ENCODE measurements around the gene LIPM. TPM values are rescaled to one million over a fixed set of nuclear protein-coding genes. Genes with fewer than 3 reads are reported as not detected.
A peak's percentile ranks its signal among the peaks of the same experiment; 100 is the strongest.
"Not testable (repeated sequence)": the region's sequence is repeated elsewhere in the genome, so short reads cannot be mapped to it uniquely, and the experiment has no call there.

The LIPM gene
- total RNA-seq, 4 donors from 2014 or later: 30.4 to 56.7 (median 36.1) TPM

DNA sequence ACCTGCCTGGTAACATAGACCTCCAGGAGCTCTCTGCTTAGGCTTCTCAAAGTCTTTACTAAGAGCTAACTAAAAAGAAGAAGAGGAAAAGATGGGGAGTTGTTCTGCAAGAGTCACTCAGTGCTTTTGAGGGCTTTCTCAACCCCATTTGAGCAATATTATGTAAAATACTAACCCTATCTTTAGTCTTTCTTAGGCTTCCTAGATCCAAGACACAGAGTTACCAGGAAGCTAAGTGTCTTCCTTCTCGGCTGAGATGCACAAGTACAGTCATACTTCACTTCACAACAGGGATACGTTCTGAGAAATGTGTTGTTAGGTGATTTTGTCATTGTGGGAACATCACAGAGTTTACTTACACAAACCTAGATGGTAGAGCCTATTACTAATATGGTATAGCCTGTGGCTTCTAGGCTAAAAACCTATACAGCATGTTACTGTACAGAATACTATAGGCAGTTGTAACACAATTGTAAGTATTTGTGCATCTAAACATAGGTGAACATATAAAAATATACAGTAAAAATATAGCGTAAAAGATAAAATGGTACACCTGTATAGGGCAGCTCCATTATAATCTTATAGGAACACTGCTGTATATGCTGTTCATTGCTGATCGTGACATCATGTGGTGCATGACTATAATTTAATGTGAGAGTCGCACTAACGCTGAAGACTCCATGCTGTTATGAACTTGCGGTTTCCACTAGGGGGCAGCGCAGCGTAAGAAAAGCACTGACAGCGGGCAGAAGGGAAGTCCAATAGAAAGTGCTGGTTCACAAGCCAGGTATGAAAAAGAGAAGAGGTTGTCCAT is 32.8 kb downstream of the LIPM start:
- 16 to 17% methylated on average over 10 of the region's 10 CpGs for WGBS, 2 donors
- TF ChIP-seq, protein P1, sequence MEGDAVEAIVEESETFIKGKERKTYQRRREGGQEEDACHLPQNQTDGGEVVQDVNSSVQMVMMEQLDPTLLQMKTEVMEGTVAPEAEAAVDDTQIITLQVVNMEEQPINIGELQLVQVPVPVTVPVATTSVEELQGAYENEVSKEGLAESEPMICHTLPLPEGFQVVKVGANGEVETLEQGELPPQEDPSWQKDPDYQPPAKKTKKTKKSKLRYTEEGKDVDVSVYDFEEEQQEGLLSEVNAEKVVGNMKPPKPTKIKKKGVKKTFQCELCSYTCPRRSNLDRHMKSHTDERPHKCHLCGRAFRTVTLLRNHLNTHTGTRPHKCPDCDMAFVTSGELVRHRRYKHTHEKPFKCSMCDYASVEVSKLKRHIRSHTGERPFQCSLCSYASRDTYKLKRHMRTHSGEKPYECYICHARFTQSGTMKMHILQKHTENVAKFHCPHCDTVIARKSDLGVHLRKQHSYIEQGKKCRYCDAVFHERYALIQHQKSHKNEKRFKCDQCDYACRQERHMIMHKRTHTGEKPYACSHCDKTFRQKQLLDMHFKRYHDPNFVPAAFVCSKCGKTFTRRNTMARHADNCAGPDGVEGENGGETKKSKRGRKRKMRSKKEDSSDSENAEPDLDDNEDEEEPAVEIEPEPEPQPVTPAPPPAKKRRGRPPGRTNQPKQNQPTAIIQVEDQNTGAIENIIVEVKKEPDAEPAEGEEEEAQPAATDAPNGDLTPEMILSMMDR (IDR thresholded peaks at IDR 0.05): peak in 1 of 3 donors; percentile 52
- no peak for TF ChIP-seq POLR2A (IDR thresholded peaks at IDR 0.05)
- H3K4me3 ChIP-seq (ENCODE audit: low read depth, poor library complexity, severe bottlenecking): no peak overlapping the region
- intact Hi-C loops (cut with DNase I; ENCODE audit: low total_unique reads): loop anchor here (5.0 kb wide), 1 partner anchor 97 kb away; no protein-coding TSS in a partner anchor
- DNase-seq (ENCODE audit: low spot score in 2 of 2): peak; percentile 82 to 96

DNA sequence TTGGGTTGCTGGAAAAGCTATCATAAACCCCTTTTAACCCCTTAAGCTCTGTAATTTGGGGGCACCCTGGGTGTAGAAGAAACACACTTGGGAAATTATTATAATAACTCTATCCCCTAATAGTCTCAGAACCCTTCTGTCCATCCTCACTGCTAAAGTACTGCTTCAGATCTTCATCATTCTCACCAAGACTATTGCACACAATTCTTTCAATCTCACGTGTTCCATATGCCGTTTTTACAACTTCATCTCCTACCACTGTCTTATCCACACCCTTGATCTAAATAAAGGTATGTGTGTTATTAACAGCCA is 33.3 kb downstream of the LIPM start:
- WGBS, 2 donors: 4 to 16% methylated on average over 2 of the region's 2 CpGs

DNA sequence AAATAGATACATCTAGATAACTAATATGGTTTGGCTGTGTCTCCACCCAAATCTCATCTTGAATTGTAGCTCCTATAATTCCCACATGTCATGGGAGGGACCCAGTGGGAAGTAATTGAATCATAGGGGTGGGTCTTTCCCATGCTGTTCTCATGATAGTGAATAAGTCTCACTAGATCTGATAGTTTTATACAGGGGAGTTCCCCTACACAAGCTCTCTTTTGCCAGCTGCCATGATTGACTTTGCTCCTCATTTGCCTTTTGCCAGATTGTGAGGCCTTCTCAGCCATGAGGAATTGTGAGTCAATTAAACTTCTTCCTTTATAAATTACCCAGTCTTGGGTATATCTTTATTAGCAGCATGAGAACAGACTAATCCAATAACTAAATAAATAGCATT is 35.1 kb downstream of the LIPM start:
- H3K4me3 ChIP-seq (ENCODE audit: low read depth, poor library complexity, severe bottlenecking); DNase-seq (ENCODE audit: low spot score in 2 of 2): not testable (repeated sequence)
- intact Hi-C loops (cut with DNase I; ENCODE audit: low total_unique reads): loop anchor here (5.0 kb wide), 1 partner anchor 95 kb away; no protein-coding TSS in a partner anchor

More for the DNA sequence above, 33.3 kb downstream of the LIPM start:
- intact Hi-C loops (cut with DNase I; ENCODE audit: low total_unique reads): loop anchor here (5.0 kb wide), 1 partner anchor 96 kb away; no protein-coding TSS in a partner anchor
- no peak overlapping the region for H3K4me3 ChIP-seq (ENCODE audit: low read depth, poor library complexity, severe bottlenecking)
- no peak for DNase-seq (ENCODE audit: low spot score in 2 of 2)
- TF ChIP-seq, protein P1 (IDR thresholded peaks at IDR 0.05): no peak
- no peak for TF ChIP-seq POLR2A (IDR thresholded peaks at IDR 0.05)

DNA sequence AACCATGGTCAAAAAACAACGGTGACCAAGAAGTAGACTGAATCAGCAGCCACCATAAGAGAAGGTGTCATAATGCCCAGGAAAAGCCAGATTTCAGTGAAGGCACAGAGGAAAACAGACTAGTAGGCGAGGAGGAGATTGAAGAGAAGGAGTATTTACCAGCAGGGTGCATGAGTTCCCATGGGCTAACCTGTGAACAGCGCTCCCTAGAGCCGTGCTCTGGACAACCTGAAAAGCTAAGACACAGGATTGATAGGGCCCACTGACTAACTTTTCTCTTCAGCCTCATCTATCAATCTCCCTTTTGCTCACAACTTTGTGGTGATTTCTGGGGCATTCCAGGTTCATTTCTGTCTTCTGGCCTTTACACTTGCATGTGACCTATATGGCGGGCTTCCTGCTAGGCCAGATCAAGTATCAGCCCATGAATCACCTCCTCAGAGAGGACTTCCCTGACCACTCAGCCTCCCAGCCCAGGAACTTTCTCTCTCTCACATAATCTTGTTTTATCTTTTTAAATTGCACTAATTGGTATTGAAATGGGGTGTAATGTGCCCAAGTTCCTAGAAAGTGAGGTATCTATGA is 36.3 kb downstream of the LIPM start:
- no peak overlapping the region for H3K4me3 ChIP-seq (ENCODE audit: low read depth, poor library complexity, severe bottlenecking)
- intact Hi-C loops (cut with DNase I; ENCODE audit: low total_unique reads): loop anchor here (5.0 kb wide), 1 partner anchor 93 kb away; no protein-coding TSS in a partner anchor
- TF ChIP-seq, protein P1 (IDR thresholded peaks at IDR 0.05): no peak
- no peak for TF ChIP-seq POLR2A (IDR thresholded peaks at IDR 0.05)
- DNase-seq (ENCODE audit: low spot score in 2 of 2): no peak
- 94 to 98% methylated on average over 5 of the region's 5 CpGs for WGBS, 2 donors

DNA sequence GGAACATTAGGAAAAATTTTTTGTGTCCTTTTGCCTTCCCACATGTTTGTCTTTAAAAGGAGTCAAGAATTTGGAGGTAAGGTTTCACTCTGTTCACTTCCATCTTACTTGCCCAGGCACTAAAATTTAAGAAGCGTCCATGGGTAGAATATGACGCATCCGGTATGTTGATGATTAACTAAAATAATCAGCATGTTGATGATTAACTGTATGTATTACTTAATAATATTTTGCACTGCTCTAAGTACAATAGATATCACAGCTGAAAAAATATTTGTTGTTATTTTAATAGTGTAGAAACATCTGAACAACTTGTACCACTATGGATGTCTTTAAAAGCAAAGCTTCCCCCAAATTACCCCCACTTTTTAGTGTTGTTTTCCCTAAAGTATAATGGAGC is 37.6 kb downstream of the LIPM start:
- no peak for TF ChIP-seq POLR2A (IDR thresholded peaks at IDR 0.05)
- TF ChIP-seq, protein P1 (IDR thresholded peaks at IDR 0.05): no peak
- 76 to 81% methylated on average over 3 of the region's 3 CpGs for WGBS, 2 donors
- intact Hi-C loops (cut with DNase I; ENCODE audit: low total_unique reads): no loop called here
- no peak for DNase-seq (ENCODE audit: low spot score in 2 of 2)
- no peak overlapping the region for H3K4me3 ChIP-seq (ENCODE audit: low read depth, poor library complexity, severe bottlenecking)

DNA sequence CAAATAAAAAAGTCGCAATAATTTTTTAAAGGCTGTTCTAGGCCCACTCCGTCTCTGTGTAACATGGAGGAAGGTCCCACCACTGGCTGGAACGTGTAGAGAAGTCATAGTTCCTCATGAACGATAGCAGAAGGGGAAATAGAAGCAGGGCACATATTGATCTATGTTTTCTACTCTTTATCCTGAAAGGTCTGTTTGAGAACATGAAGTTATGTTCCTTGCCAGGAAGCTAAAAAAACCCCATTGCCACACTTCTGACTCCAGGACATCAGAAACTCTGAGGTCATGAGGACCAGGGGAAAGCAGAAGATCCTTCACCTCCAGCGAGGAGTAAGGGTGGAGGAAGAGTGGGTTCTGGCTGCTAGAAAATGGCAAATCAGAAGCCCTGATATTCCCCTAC is 38.4 kb downstream of the LIPM start:
- TF ChIP-seq, protein P1 (IDR thresholded peaks at IDR 0.05): no peak
- TF ChIP-seq POLR2A (IDR thresholded peaks at IDR 0.05): no peak
- DNase-seq (ENCODE audit: low spot score in 2 of 2): no peak
- whole genome bisulfite sequencing, 2 donors: 79 to 85% methylated on average over 5 of the region's 5 CpGs
- H3K4me3 ChIP-seq (ENCODE audit: low read depth, poor library complexity, severe bottlenecking): no peak overlapping the region
- intact Hi-C loops (cut with DNase I; ENCODE audit: low total_unique reads): no loop called here
